Thoracic aorta (tissue), 2 donors: ENCODE data around the gene TMA7. TPM values are rescaled to one million over a fixed set of nuclear protein-coding genes. Genes with fewer than 3 reads are reported as not detected.

Experiments
- ATAC-seq: fragments of 150-250 bp; one replicate; pipeline ENCODE4 v1.8.0; 2017; ENCODE audit warnings: low read depth; ENCODE audit not compliant: insufficient number of reproducible peaks, low FRiP score
- DNase-seq: peaks from one replicate; pipeline ENCODE4 v3.0.0-alpha.2; 2020; ENCODE audit warnings: low spot score
- H3K27ac ChIP-seq, 2 donors: fragments of 200-600 bp; sonication (generic); 1 replicate in 1 of 2; 2 replicates in 1 of 2; pipeline ENCODE4 v1.5.1; 2016; ENCODE audit warnings: mild to moderate bottlenecking in 2 of 2, moderate library complexity in 2 of 2
- H3K27me3 ChIP-seq: fragments of 200-600 bp; sonication (generic); replicated peaks from 2 replicates; pipeline ENCODE4 v1.6.0; 2016; ENCODE audit warnings: mild to moderate bottlenecking; ENCODE audit not compliant: insufficient read depth
- H3K36me3 ChIP-seq: fragments of 200-600 bp; sonication (generic); one replicate; pipeline ENCODE4 v1.5.1; 2016
- H3K4me1 ChIP-seq, 2 donors: fragments of 200-600 bp; sonication (generic); 1 replicate in 1 of 2; 2 replicates in 1 of 2; pipeline versions ENCODE4 v1.5.1 to v1.6.0; 2016; ENCODE audit warnings: low read depth in 2 of 2, mild to moderate bottlenecking in 1 of 2; ENCODE audit not compliant: control insufficient read depth in 1 of 2
- H3K4me3 ChIP-seq: fragments of 200-600 bp; sonication (generic); 2 replicates; pipeline ENCODE4 v1.5.1; 2016; ENCODE audit warnings: mild to moderate bottlenecking
- H3K9me3 ChIP-seq: fragments of 200-600 bp; sonication (generic); 2 replicates; pipeline ENCODE4 v1.5.1; 2016
- CTCF ChIP-seq: fragments of 200-600 bp; sonication (generic); IDR thresholded peaks from one replicate; pipeline ENCODE4 v1.5.1; 2019; ENCODE audit warnings: antibody characterized with exemption
- total RNA-seq, 2 donors: library from RNA; depleted of rRNA; stranded (reverse); fragments of >200 nt; gene quantifications; one replicate each; pipeline versions ENCODE4 v1.1.0 to v1.2.3, GENCODE V29; 2016

Gene TMA7
- total RNA-seq, 2 donors from 2014 or later = 112 to 164 TPM

- no peak for ATAC-seq
- Histone ChIP-seq H3K27ac (peak overlapping the region; percentile 92 to 95), H3K4me3 (no peak overlapping the region), H3K9me3 (no peaks in the 10 kb centered on the region), H3K4me1 (peaks cover 27 to 51% of the 10 kb centered on the region in 2 donors), H3K36me3 (peaks cover 23% of the 10 kb centered on the region), H3K27me3 (no peaks in the 10 kb centered on the region)
- TF ChIP-seq CTCF = no peak
- DNase-seq = no peak
Observed at GRCh38 chr3:48402907-48403306, 37.1 kb upstream of the TMA7 start.

- no peak for ATAC-seq
- Histone ChIP-seq H3K27me3 (no peaks in the 10 kb centered on the region), H3K27ac (peak overlapping the region; percentile 92 to 95), H3K9me3 (no peaks in the 10 kb centered on the region), H3K4me1 (peaks cover 27 to 51% of the 10 kb centered on the region in 2 donors), H3K36me3 (peaks cover 29% of the 10 kb centered on the region), H3K4me3 (no peak overlapping the region)
- TF ChIP-seq CTCF = no peak
- no peak for DNase-seq
Observed at GRCh38 chr3:48403533-48404439, 36.3 kb upstream of the TMA7 start.

- peak overlapping the region; percentile 92 to 95 for H3K27ac ChIP-seq
- no peaks in the 10 kb centered on the region for H3K27me3 ChIP-seq
- ATAC-seq = no peak
- no peak for DNase-seq
- H3K4me3 ChIP-seq = no peak overlapping the region
- TF ChIP-seq CTCF = no peak
- H3K36me3 ChIP-seq = peaks cover 38% of the 10 kb centered on the region
- H3K9me3 ChIP-seq = no peaks in the 10 kb centered on the region
- H3K4me1 ChIP-seq = peaks cover 27 to 51% of the 10 kb centered on the region in 2 donors
Observed at GRCh38 chr3:48404440-48405342, 35.4 kb upstream of the TMA7 start.

- ATAC-seq (no peak), DNase-seq (no peak)
- Histone ChIP-seq H3K36me3 (peaks cover 45% of the 10 kb centered on the region), H3K4me1 (peaks cover 27 to 51% of the 10 kb centered on the region in 2 donors), H3K4me3 (no peak overlapping the region), H3K27me3 (no peaks in the 10 kb centered on the region), H3K27ac (peak overlapping the region; percentile 92 to 95), H3K9me3 (no peaks in the 10 kb centered on the region)
- no peak for TF ChIP-seq CTCF
Observed at GRCh38 chr3:48405343-48405881, 34.6 kb upstream of the TMA7 start.
